ENCODE data around the gene SYT14.

DNA sequence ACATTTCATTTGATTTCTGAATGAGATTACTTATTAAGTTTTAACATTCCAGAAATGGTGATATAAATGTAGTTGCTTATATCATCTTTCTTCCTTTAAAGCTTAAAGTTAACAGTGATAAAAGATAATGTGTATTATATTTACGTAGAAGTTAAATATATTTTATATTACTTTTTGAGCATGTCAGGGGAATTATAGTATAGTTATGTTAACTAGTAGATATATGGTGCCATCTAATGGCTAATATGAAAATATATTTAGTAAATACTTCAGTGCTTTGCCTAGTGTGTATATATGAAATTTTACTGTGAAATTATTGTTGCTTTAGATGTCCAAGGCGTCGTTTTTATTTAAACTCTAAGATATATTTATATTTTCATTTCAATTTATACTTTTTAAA lies 51.5 kb downstream of the SYT14 start:
- TF ChIP-seq, protein P1, sequence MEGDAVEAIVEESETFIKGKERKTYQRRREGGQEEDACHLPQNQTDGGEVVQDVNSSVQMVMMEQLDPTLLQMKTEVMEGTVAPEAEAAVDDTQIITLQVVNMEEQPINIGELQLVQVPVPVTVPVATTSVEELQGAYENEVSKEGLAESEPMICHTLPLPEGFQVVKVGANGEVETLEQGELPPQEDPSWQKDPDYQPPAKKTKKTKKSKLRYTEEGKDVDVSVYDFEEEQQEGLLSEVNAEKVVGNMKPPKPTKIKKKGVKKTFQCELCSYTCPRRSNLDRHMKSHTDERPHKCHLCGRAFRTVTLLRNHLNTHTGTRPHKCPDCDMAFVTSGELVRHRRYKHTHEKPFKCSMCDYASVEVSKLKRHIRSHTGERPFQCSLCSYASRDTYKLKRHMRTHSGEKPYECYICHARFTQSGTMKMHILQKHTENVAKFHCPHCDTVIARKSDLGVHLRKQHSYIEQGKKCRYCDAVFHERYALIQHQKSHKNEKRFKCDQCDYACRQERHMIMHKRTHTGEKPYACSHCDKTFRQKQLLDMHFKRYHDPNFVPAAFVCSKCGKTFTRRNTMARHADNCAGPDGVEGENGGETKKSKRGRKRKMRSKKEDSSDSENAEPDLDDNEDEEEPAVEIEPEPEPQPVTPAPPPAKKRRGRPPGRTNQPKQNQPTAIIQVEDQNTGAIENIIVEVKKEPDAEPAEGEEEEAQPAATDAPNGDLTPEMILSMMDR (IDR thresholded peaks at IDR 0.05), result peak in 2 of 4 experiments; percentile 23 to 29
- no peak for TF ChIP-seq POLR2A (IDR thresholded peaks at IDR 0.05)
- TF ChIP-seq POLR2AphosphoS5 (IDR thresholded peaks at IDR 0.05), result no peak
